PFSK-1 (cell line): Measurements from ENCODE around the gene PGM3.

Source experiments
- POLR2AphosphoS5 ChIP-seq: IDR thresholded peaks from 2 replicates; pipeline ENCODE4 v1.6.1; 2012; ENCODE audit warnings: low read depth, mild to moderate bottlenecking, control low read depth, low read length, moderate library complexity
- TAF1 ChIP-seq: IDR thresholded peaks from 2 replicates; pipeline ENCODE4 v1.6.1; 2012; ENCODE audit warnings: low read length, control low read depth, borderline replicate concordance; ENCODE audit not compliant: insufficient read depth
- TF ChIP-seq, protein P1 (sequence below), 2 experiments: IDR thresholded peaks; 2 replicates each; pipeline versions ENCODE4 v1.6.1 to v1.8.0; 2011 to 2012; ENCODE audit warnings: low read depth in 2 of 2, low read length in 2 of 2, control low read depth in 1 of 2, inconsistent platforms in 1 of 2, mild to moderate bottlenecking in 1 of 2, moderate library complexity in 1 of 2; ENCODE audit not compliant: insufficient read depth in 1 of 2

DNA sequence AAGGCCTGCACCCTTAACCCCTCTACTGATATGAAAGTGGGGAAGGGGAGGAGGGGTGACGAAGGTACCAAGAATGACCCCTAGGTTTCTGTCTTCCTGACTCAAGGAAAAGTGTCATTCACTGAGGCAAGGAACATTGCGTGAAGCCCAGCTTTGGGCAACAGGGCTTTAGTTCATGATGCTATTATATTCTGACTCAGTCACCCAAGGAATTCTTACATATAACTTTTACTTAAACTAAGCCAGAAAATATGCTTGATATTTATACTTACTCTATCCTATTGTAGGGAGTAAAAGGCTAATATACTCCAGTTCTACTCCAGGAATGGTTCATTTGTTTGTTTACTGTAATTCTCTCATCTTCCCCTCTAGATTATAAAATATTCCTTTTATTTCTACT, 65.1 kb downstream of the PGM3 start:
- TF ChIP-seq, protein P1, sequence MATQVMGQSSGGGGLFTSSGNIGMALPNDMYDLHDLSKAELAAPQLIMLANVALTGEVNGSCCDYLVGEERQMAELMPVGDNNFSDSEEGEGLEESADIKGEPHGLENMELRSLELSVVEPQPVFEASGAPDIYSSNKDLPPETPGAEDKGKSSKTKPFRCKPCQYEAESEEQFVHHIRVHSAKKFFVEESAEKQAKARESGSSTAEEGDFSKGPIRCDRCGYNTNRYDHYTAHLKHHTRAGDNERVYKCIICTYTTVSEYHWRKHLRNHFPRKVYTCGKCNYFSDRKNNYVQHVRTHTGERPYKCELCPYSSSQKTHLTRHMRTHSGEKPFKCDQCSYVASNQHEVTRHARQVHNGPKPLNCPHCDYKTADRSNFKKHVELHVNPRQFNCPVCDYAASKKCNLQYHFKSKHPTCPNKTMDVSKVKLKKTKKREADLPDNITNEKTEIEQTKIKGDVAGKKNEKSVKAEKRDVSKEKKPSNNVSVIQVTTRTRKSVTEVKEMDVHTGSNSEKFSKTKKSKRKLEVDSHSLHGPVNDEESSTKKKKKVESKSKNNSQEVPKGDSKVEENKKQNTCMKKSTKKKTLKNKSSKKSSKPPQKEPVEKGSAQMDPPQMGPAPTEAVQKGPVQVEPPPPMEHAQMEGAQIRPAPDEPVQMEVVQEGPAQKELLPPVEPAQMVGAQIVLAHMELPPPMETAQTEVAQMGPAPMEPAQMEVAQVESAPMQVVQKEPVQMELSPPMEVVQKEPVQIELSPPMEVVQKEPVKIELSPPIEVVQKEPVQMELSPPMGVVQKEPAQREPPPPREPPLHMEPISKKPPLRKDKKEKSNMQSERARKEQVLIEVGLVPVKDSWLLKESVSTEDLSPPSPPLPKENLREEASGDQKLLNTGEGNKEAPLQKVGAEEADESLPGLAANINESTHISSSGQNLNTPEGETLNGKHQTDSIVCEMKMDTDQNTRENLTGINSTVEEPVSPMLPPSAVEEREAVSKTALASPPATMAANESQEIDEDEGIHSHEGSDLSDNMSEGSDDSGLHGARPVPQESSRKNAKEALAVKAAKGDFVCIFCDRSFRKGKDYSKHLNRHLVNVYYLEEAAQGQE (IDR thresholded peaks at IDR 0.05; ENCODE audit: insufficient read depth in 1 of 2, low read depth in 2 of 2, low read length in 2 of 2) = no peak
- TF ChIP-seq POLR2AphosphoS5 (no peak), TAF1 (no peak)
